NOMO-1 treated with DMSO at 0.1 percent for 48 hours (cell line): ENCODE measurements around the gene OAF.

Experiments
- DNase-seq: peaks from one replicate; lab custom pipeline; 2025; ENCODE audit not compliant: unreplicated experiment; lab: John Stamatoyannopoulos, UW

Gene OAF

GRCh38 chr11:120183701-120184141, 27.1 kb upstream of the OAF start:
- DNase-seq, result no peak

- DNase-seq, result no peak
Observed at GRCh38 chr11:120184371-120184945, 26.4 kb upstream of the OAF start.

- DNase-seq, result no peak
Observed at GRCh38 chr11:120184946-120185705, 25.7 kb upstream of the OAF start.

GRCh38 chr11:120185706-120186455, 25.0 kb upstream of the OAF start:
- DNase-seq, result no peak

GRCh38 chr11:120186456-120186773, 24.4 kb upstream of the OAF start:
- DNase-seq, result no peak

GRCh38 chr11:120186774-120187591, 23.8 kb upstream of the OAF start:
- DNase-seq, result no peak

GRCh38 chr11:120188371-120188770, 22.5 kb upstream of the OAF start:
- no peak for DNase-seq

GRCh38 chr11:120188811-120189455, 21.9 kb upstream of the OAF start:
- no peak for DNase-seq

- DNase-seq, result no peak
Observed at GRCh38 chr11:120191058-120191457, 19.8 kb upstream of the OAF start.

GRCh38 chr11:120192831-120193625, 17.8 kb upstream of the OAF start:
- DNase-seq, result no peak

- no peak for DNase-seq
Observed at GRCh38 chr11:120194166-120194565, 16.7 kb upstream of the OAF start.

GRCh38 chr11:120195601-120196320, 15.1 kb upstream of the OAF start:
- no peak for DNase-seq

GRCh38 chr11:120196826-120197225, 14.0 kb upstream of the OAF start:
- DNase-seq, result no peak

- DNase-seq, result no peak
Observed at GRCh38 chr11:120197251-120197891, 13.5 kb upstream of the OAF start.

- DNase-seq, result no peak
Observed at GRCh38 chr11:120197977-120198376, 12.9 kb upstream of the OAF start.

- DNase-seq, result no peak
Observed at GRCh38 chr11:120198403-120198786, 12.4 kb upstream of the OAF start.

- DNase-seq, result no peak
Observed at GRCh38 chr11:120198787-120199469, 11.9 kb upstream of the OAF start.

GRCh38 chr11:120199613-120200012, 11.2 kb upstream of the OAF start:
- no peak for DNase-seq
